Measurements from ENCODE around the gene IDH2. TPM values are rescaled to one million over a fixed set of nuclear protein-coding genes. Genes with fewer than 3 reads are reported as not detected.
"Not testable (repeated sequence)": the region's sequence is repeated elsewhere in the genome, so short reads cannot be mapped to it uniquely, and the experiment has no call there.

The IDH2 gene
- 185 TPM for total RNA-seq

- Histone ChIP-seq H3K27ac (ENCODE audit: low read depth, low read length) (peak within 1 kb of the TSS; percentile 96), H3K9me3 (ENCODE audit: control insufficient read depth in 3 of 3, low read length in 3 of 3) (no peaks in the 10 kb centered on the region), H3K27me3 (ENCODE audit: control insufficient read depth in 3 of 3, insufficient read depth in 3 of 3, low read length in 3 of 3) (no peaks in the 10 kb centered on the region), H3K4me3 (ENCODE audit: low read length in 3 of 3) (peak within 1 kb of the TSS; percentile 77 to 93 (median 77)), H3K36me3 (ENCODE audit: control insufficient read depth in 3 of 3, insufficient read depth in 3 of 3, low read length in 3 of 3) (peaks cover 0 to 7% (median 0%) of the 10 kb centered on the region in 3 donors), H3K4me1 (ENCODE audit: control insufficient read depth in 3 of 3, insufficient read depth in 3 of 3, low read length in 3 of 3) (peaks cover 57 to 82% (median 74%) of the 10 kb centered on the region in 3 donors), H3K9ac (ENCODE audit: low read depth in 1 of 3, low read length in 3 of 3) (peak within 1 kb of the TSS; percentile 91 to 99 (median 92))
These were observed at the start of gene IDH2 for GRCh38 chr15:90101969-90102890. Gene IDH2, minus strand, starts transcription at chr15:90102468. Its CDS starts 78 bp downstream, at chr15:90102390.

DNA sequence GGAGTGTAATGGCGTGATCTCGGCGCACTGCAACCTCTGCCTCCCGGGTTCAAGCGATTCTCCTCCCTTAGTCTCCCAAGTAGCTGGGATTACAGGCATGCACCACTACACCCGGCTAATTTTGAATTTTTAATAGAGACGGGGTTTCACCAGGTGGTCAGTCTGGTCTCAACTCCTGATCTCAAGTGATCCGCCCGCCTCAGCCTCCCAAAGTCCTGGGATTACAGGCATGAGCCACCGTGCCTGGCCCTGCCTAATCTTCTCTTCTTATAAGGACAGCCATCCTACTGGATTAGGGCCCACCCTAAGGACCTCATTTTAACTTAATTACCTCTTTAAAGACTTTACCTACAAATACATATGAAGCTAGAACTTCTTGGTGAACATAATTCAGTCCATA lies 48.3 kb upstream of the IDH2 start:
- H3K36me3 ChIP-seq (ENCODE audit: control insufficient read depth in 3 of 3, insufficient read depth in 3 of 3, low read length in 3 of 3); H3K27ac ChIP-seq (ENCODE audit: low read depth, low read length); H3K27me3 ChIP-seq (ENCODE audit: control insufficient read depth in 3 of 3, insufficient read depth in 3 of 3, low read length in 3 of 3); H3K9me3 ChIP-seq (ENCODE audit: control insufficient read depth in 3 of 3, low read length in 3 of 3); H3K9ac ChIP-seq (ENCODE audit: low read depth in 1 of 3, low read length in 3 of 3); H3K4me3 ChIP-seq (ENCODE audit: low read length in 3 of 3): not testable (repeated sequence)
- H3K4me1 ChIP-seq (ENCODE audit: control insufficient read depth in 3 of 3, insufficient read depth in 3 of 3, low read length in 3 of 3): peaks cover 6 to 11% (median 9%) of the 10 kb centered on the region in 3 donors

- Histone ChIP-seq H3K4me3 (ENCODE audit: low read length in 3 of 3) (no peak overlapping the region), H3K9ac (ENCODE audit: low read depth in 1 of 3, low read length in 3 of 3) (no peak overlapping the region), H3K27me3 (ENCODE audit: control insufficient read depth in 3 of 3, insufficient read depth in 3 of 3, low read length in 3 of 3) (no peaks in the 10 kb centered on the region), H3K27ac (ENCODE audit: low read depth, low read length) (no peak overlapping the region), H3K9me3 (ENCODE audit: control insufficient read depth in 3 of 3, low read length in 3 of 3) (no peaks in the 10 kb centered on the region), H3K4me1 (ENCODE audit: control insufficient read depth in 3 of 3, insufficient read depth in 3 of 3, low read length in 3 of 3) (peaks cover 6 to 8% (median 6%) of the 10 kb centered on the region in 3 donors), H3K36me3 (ENCODE audit: control insufficient read depth in 3 of 3, insufficient read depth in 3 of 3, low read length in 3 of 3) (no peaks in the 10 kb centered on the region)
These were observed 47.5 kb upstream of the IDH2 start for GRCh38 chr15:90149609-90150340.

DNA sequence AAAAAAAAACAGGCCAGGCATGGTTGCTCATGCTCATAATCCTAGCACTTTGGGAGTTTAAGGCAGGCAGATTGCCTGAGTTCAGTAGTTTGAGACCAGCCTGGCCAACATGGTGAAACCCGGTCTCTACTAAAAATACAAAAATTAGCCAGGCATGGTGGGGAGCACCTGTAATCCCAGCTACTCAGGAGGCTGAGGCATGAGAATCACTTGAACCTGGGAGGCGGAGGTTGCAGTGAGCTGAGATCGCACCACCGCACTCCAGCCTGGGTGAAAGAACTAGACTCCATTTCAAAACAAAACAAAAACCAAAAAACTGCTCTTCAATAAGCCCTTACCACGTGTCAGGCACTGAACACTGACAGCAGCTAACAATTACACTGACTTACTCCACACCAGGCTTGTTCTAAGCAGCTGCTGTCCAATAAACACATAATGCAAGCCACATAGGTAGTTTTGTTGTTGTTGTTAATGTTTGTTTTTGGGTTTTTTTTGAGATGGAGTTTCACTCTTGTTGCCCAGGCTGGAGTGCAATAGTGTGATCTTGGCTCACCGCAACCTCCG lies 44.0 kb upstream of the IDH2 start:
- H3K9ac ChIP-seq (ENCODE audit: low read depth in 1 of 3, low read length in 3 of 3); H3K9me3 ChIP-seq (ENCODE audit: control insufficient read depth in 3 of 3, low read length in 3 of 3); H3K36me3 ChIP-seq (ENCODE audit: control insufficient read depth in 3 of 3, insufficient read depth in 3 of 3, low read length in 3 of 3); H3K4me3 ChIP-seq (ENCODE audit: low read length in 3 of 3); H3K27ac ChIP-seq (ENCODE audit: low read depth, low read length); H3K27me3 ChIP-seq (ENCODE audit: control insufficient read depth in 3 of 3, insufficient read depth in 3 of 3, low read length in 3 of 3); H3K4me1 ChIP-seq (ENCODE audit: control insufficient read depth in 3 of 3, insufficient read depth in 3 of 3, low read length in 3 of 3): not testable (repeated sequence)

GRCh38 chr15:90145761-90146160 lies 43.5 kb upstream of the IDH2 start:
- H3K27me3 ChIP-seq (ENCODE audit: control insufficient read depth in 3 of 3, insufficient read depth in 3 of 3, low read length in 3 of 3): no peaks in the 10 kb centered on the region
- peaks cover 0 to 5% (median 4%) of the 10 kb centered on the region in 3 donors for H3K4me1 ChIP-seq (ENCODE audit: control insufficient read depth in 3 of 3, insufficient read depth in 3 of 3, low read length in 3 of 3)
- no peak overlapping the region for H3K4me3 ChIP-seq (ENCODE audit: low read length in 3 of 3)
- H3K27ac ChIP-seq (ENCODE audit: low read depth, low read length): no peak overlapping the region
- H3K36me3 ChIP-seq (ENCODE audit: control insufficient read depth in 3 of 3, insufficient read depth in 3 of 3, low read length in 3 of 3): no peaks in the 10 kb centered on the region
- H3K9me3 ChIP-seq (ENCODE audit: control insufficient read depth in 3 of 3, low read length in 3 of 3): no peaks in the 10 kb centered on the region
- H3K9ac ChIP-seq (ENCODE audit: low read depth in 1 of 3, low read length in 3 of 3): no peak overlapping the region

DNA sequence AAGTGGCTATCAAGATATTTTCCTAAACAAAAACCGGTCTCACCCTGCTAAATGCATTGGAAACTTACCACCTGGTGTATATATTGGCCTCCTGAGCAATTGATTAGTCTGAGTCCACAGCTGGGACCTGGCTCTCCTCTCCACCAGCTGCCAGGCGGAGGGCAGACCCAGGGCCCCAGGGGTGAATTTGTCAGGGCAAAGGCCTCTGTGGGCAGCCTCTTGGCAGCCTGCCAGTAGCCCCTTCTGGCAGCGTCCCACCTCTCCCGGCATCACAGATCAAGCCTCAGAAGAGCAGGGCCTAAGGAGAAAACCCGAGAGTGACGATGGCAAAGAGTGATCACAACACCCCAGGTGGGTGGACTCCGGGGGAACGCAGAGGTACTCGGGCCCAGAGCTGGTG lies 43.0 kb upstream of the IDH2 start:
- H3K9me3 ChIP-seq (ENCODE audit: control insufficient read depth in 3 of 3, low read length in 3 of 3): no peaks in the 10 kb centered on the region
- no peaks in the 10 kb centered on the region for H3K36me3 ChIP-seq (ENCODE audit: control insufficient read depth in 3 of 3, insufficient read depth in 3 of 3, low read length in 3 of 3)
- H3K4me3 ChIP-seq (ENCODE audit: low read length in 3 of 3): no peak overlapping the region
- no peak overlapping the region for H3K9ac ChIP-seq (ENCODE audit: low read depth in 1 of 3, low read length in 3 of 3)
- H3K27me3 ChIP-seq (ENCODE audit: control insufficient read depth in 3 of 3, insufficient read depth in 3 of 3, low read length in 3 of 3): no peaks in the 10 kb centered on the region
- H3K27ac ChIP-seq (ENCODE audit: low read depth, low read length): no peak overlapping the region
- H3K4me1 ChIP-seq (ENCODE audit: control insufficient read depth in 3 of 3, insufficient read depth in 3 of 3, low read length in 3 of 3): peaks cover 0 to 5% (median 4%) of the 10 kb centered on the region in 3 donors

GRCh38 chr15:90143166-90143655 lies 40.9 kb upstream of the IDH2 start:
- no peak overlapping the region for H3K4me3 ChIP-seq (ENCODE audit: low read length in 3 of 3)
- no peaks in the 10 kb centered on the region for H3K9me3 ChIP-seq (ENCODE audit: control insufficient read depth in 3 of 3, low read length in 3 of 3)
- H3K27ac ChIP-seq (ENCODE audit: low read depth, low read length): peak overlapping the region; percentile 51
- no peaks in the 10 kb centered on the region for H3K36me3 ChIP-seq (ENCODE audit: control insufficient read depth in 3 of 3, insufficient read depth in 3 of 3, low read length in 3 of 3)
- peak overlapping the region; percentile 11 to 57 (median 27) for H3K9ac ChIP-seq (ENCODE audit: low read depth in 1 of 3, low read length in 3 of 3)
- no peaks in the 10 kb centered on the region for H3K27me3 ChIP-seq (ENCODE audit: control insufficient read depth in 3 of 3, insufficient read depth in 3 of 3, low read length in 3 of 3)
- peaks cover 4 to 16% (median 6%) of the 10 kb centered on the region in 3 donors for H3K4me1 ChIP-seq (ENCODE audit: control insufficient read depth in 3 of 3, insufficient read depth in 3 of 3, low read length in 3 of 3)

DNA sequence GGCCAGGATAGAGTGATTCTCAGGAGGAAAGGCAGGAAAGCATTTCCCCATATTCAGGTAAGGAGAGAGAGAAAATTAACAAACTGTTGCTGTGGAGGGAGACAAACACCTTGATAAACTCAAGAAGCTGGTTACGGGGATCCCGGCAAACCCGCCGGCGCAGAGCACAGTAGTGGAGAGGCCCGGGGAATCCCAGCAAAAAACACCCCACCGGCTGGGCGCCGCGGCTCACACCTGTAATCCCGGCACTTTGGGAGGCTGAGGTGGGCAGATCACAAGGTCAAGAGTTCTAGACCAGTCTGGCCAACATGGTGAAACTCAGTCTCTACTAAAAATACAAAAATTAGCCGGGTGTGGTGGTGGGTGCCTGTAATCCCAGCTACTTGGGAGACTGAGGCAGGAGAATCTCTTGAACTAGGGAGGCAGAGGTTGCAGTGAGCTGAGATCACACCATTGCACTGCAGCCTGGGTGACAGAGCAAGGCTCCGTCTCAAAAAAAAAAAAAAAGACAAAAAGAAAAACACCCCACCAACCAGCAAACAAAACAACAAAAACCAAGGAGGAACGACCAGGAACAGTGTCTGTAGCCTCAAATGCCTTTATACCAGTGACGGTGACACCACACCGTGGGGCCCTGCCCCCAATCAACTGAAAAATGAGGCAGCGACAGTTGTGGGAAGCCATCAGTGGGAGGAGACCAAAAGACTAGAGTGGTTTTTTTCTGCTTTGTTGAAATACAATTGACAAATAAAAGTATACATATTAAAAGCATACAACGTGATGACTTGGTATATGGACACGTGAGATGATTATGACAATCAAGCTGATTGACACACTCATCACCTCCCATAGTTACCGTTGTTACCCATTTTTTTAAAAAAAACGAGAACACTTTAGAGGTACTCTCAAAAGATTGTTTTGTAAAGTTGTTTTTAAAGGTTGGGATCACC lies 40.2 kb upstream of the IDH2 start:
- peak overlapping the region in 1 of 3 donors; percentile 11 for H3K9ac ChIP-seq (ENCODE audit: low read depth in 1 of 3, low read length in 3 of 3)
- peaks cover 4 to 16% (median 6%) of the 10 kb centered on the region in 3 donors for H3K4me1 ChIP-seq (ENCODE audit: control insufficient read depth in 3 of 3, insufficient read depth in 3 of 3, low read length in 3 of 3)
- no peaks in the 10 kb centered on the region for H3K36me3 ChIP-seq (ENCODE audit: control insufficient read depth in 3 of 3, insufficient read depth in 3 of 3, low read length in 3 of 3)
- no peaks in the 10 kb centered on the region for H3K9me3 ChIP-seq (ENCODE audit: control insufficient read depth in 3 of 3, low read length in 3 of 3)
- H3K27ac ChIP-seq (ENCODE audit: low read depth, low read length): no peak overlapping the region
- H3K4me3 ChIP-seq (ENCODE audit: low read length in 3 of 3): no peak overlapping the region
- H3K27me3 ChIP-seq (ENCODE audit: control insufficient read depth in 3 of 3, insufficient read depth in 3 of 3, low read length in 3 of 3): no peaks in the 10 kb centered on the region

DNA sequence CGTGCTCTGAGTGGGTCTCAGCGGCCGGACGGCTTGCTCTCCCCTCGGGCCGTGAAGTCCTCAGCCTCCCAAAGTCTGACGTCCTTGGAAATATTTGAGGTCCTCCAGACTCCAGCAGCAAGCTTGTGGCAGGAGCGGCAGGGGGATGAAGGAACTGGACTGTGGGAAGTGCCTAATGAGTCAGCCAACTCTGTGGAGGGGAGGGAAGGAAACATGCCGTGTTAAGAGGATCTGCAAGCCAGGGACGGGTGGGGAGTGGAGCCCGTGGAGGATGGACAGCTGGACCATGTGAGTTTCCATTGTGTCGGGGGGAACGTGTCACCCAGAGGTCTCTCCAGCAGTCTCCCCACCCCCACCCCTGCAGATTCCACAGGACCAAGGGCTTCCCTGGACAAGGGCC lies 39.4 kb upstream of the IDH2 start:
- no peaks in the 10 kb centered on the region for H3K27me3 ChIP-seq (ENCODE audit: control insufficient read depth in 3 of 3, insufficient read depth in 3 of 3, low read length in 3 of 3)
- H3K9ac ChIP-seq (ENCODE audit: low read depth in 1 of 3, low read length in 3 of 3): no peak overlapping the region
- H3K36me3 ChIP-seq (ENCODE audit: control insufficient read depth in 3 of 3, insufficient read depth in 3 of 3, low read length in 3 of 3): no peaks in the 10 kb centered on the region
- H3K9me3 ChIP-seq (ENCODE audit: control insufficient read depth in 3 of 3, low read length in 3 of 3): no peaks in the 10 kb centered on the region
- no peak overlapping the region for H3K27ac ChIP-seq (ENCODE audit: low read depth, low read length)
- H3K4me1 ChIP-seq (ENCODE audit: control insufficient read depth in 3 of 3, insufficient read depth in 3 of 3, low read length in 3 of 3): peaks cover 4 to 16% (median 6%) of the 10 kb centered on the region in 3 donors
- H3K4me3 ChIP-seq (ENCODE audit: low read length in 3 of 3): no peak overlapping the region
